Caco-2 (cell line): Measurements from ENCODE around the gene OR10H4. TPM values are rescaled to one million over a fixed set of nuclear protein-coding genes. Genes with fewer than 3 reads are reported as not detected.
"Not testable (repeated sequence)": the region's sequence is repeated elsewhere in the genome, so short reads cannot be mapped to it uniquely, and the experiment has no call there.

ENCODE experiments used
- BruUV-seq: library from RNA; stranded (reverse); fragments of 400-500 nt; replicated peaks from 2 replicates; lab custom pipeline; 2021; lab: Mats Ljungman, UMichigan
- CTCF ChIA-PET: fragments of 300-600 bp; sonication (Branson Sonifier 250); formaldehyde crosslinking; loops from one replicate; lab custom pipeline; 2022; ENCODE audit warnings: antibody characterized with exemption; lab: Charles Lee
- POLR2A ChIA-PET: fragments of 300-600 bp; sonication (Branson Sonifier 250); formaldehyde crosslinking; loops from one replicate; lab custom pipeline; 2022; ENCODE audit warnings: antibody characterized with exemption; lab: Charles Lee
- DNase-seq, 2 experiments: peaks; one replicate each; pipeline versions ENCODE4 v3.0.0 to v3.0.0-alpha.2; 2020 to 2022
- H3K27me3 ChIP-seq: replicated peaks from 2 replicates; pipeline ENCODE4 v1.6.0; 2011; ENCODE audit warnings: low read length; ENCODE audit not compliant: control insufficient read depth, insufficient read depth
- H3K36me3 ChIP-seq: 2 replicates; pipeline ENCODE4 v1.5.1; 2011; ENCODE audit warnings: low read length; ENCODE audit not compliant: control insufficient read depth, insufficient read depth
- H3K4me1 ChIP-seq: fragments of 250-450 bp; sonication (Bioruptor Pico); 2 replicates; pipeline ENCODE4 v1.5.1; 2020; ENCODE audit warnings: mild to moderate bottlenecking
- H3K4me3 ChIP-seq: 2 replicates; pipeline ENCODE4 v1.5.1; 2011; ENCODE audit warnings: low read depth, mild to moderate bottlenecking, control low read depth, low read length
- H3K9me3 ChIP-seq: fragments of 250-450 bp; sonication (Bioruptor Pico); 2 replicates; pipeline ENCODE4 v1.5.1; 2020; ENCODE audit warnings: mild to moderate bottlenecking, moderate library complexity
- H3K27ac Mint-ChIP-seq: one replicate; pipeline ENCODE4 v1.8.0; 2022; ENCODE audit warnings: mixed read lengths; ENCODE audit not compliant: unreplicated experiment
- H3K27me3 Mint-ChIP-seq: one replicate; pipeline ENCODE4 v1.8.0; 2022; ENCODE audit warnings: mixed read lengths; ENCODE audit not compliant: insufficient read depth, unreplicated experiment
- H3K36me3 Mint-ChIP-seq: one replicate; pipeline ENCODE4 v1.8.0; 2022; ENCODE audit warnings: mild to moderate bottlenecking, mixed read lengths; ENCODE audit not compliant: insufficient read depth, unreplicated experiment
- H3K4me1 Mint-ChIP-seq: one replicate; pipeline ENCODE4 v1.8.0; 2022; ENCODE audit warnings: low read depth, mixed read lengths; ENCODE audit not compliant: unreplicated experiment
- H3K4me3 Mint-ChIP-seq: one replicate; pipeline ENCODE4 v1.8.0; 2022; ENCODE audit warnings: mild to moderate bottlenecking, moderate library complexity, mixed read lengths; ENCODE audit not compliant: unreplicated experiment
- H3K9me3 Mint-ChIP-seq: one replicate; pipeline ENCODE4 v1.8.0; 2022; ENCODE audit warnings: mixed read lengths; ENCODE audit not compliant: unreplicated experiment
- CTCF ChIP-seq, 2 experiments: fragments of 200-600 bp in 1 of 2; IDR thresholded peaks; 1 replicate in 1 of 2; 2 replicates in 1 of 2; pipeline versions ENCODE4 v1.5.1 to v1.8.0; 2011 to 2022; ENCODE audit warnings: antibody characterized with exemption in 1 of 2, control low read depth in 1 of 2, inconsistent platforms in 1 of 2, low read depth in 1 of 2, low read length in 1 of 2, mild to moderate bottlenecking in 1 of 2, moderate library complexity in 1 of 2; ENCODE audit not compliant: insufficient read depth in 1 of 2, severe bottlenecking in 1 of 2, unreplicated experiment in 1 of 2
- intact Hi-C: fragments of 100-400 bp; cut with micrococcal nuclease; formaldehyde crosslinking; loops from one replicate; pipeline ENCODE4 v1.10.0; 2022; ENCODE audit not compliant: unreplicated experiment
- total RNA-seq: library from RNA; stranded (reverse); gene quantifications from 2 replicates; pipeline ENCODE4 v1.2.3, GENCODE V29; 2022

The OR10H4 gene
- total RNA-seq, 1 experiment from 2014 or later = not detected

GRCh38 chr19:15923702-15924101, 25.1 kb upstream of the OR10H4 start:
- H3K27me3 ChIP-seq = no peaks in the 10 kb centered on the region
- no peak for DNase-seq
- H3K36me3 ChIP-seq = no peaks in the 10 kb centered on the region
- H3K36me3 Mint-ChIP-seq = peaks cover 6% of the 10 kb centered on the region
- H3K4me3 ChIP-seq = no peak overlapping the region
- intact Hi-C loops = no loop called here
- CTCF ChIA-PET = no interaction called here
- no peaks in the 10 kb centered on the region for H3K9me3 Mint-ChIP-seq
- no peak for TF ChIP-seq CTCF (IDR thresholded peaks at IDR 0.05; ENCODE audit: insufficient read depth in 1 of 2, low read depth in 1 of 2, low read length in 1 of 2, severe bottlenecking in 1 of 2, unreplicated experiment in 1 of 2)
- POLR2A ChIA-PET = no interaction called here
- H3K27me3 Mint-ChIP-seq = peaks cover 15% of the 10 kb centered on the region
- H3K4me3 Mint-ChIP-seq = no peak overlapping the region
- H3K27ac Mint-ChIP-seq = no peak overlapping the region
- no peaks in the 10 kb centered on the region for H3K4me1 ChIP-seq
- peaks cover 6% of the 10 kb centered on the region for H3K4me1 Mint-ChIP-seq
- BruUV-seq = no TSS peak
- no peaks in the 10 kb centered on the region for H3K9me3 ChIP-seq

- H3K9me3 ChIP-seq = no peaks in the 10 kb centered on the region
- H3K27me3 Mint-ChIP-seq = peaks cover 12% of the 10 kb centered on the region
- no peak for DNase-seq
- ChIA-PET CTCF (no interaction called here), POLR2A (no interaction called here)
- BruUV-seq = no TSS peak
- no peaks in the 10 kb centered on the region for H3K4me1 ChIP-seq
- no peaks in the 10 kb centered on the region for H3K27me3 ChIP-seq
- H3K36me3 Mint-ChIP-seq = no peaks in the 10 kb centered on the region
- no peak overlapping the region for H3K4me3 Mint-ChIP-seq
- intact Hi-C loops = no loop called here
- no peak for TF ChIP-seq CTCF (IDR thresholded peaks at IDR 0.05; ENCODE audit: insufficient read depth in 1 of 2, low read depth in 1 of 2, low read length in 1 of 2, severe bottlenecking in 1 of 2, unreplicated experiment in 1 of 2)
- peaks cover 6% of the 10 kb centered on the region for H3K4me1 Mint-ChIP-seq
- H3K9me3 Mint-ChIP-seq = no peaks in the 10 kb centered on the region
- H3K4me3 ChIP-seq = no peak overlapping the region
- H3K27ac Mint-ChIP-seq = no peak overlapping the region
- H3K36me3 ChIP-seq = no peaks in the 10 kb centered on the region
These were observed 22.3 kb upstream of the OR10H4 start for GRCh38 chr19:15926484-15926883.

- Histone ChIP-seq H3K4me1 (no peaks in the 10 kb centered on the region), H3K9me3 (no peaks in the 10 kb centered on the region), H3K4me3 (no peak overlapping the region), H3K27me3 (no peaks in the 10 kb centered on the region), H3K36me3 (no peaks in the 10 kb centered on the region)
- no peak overlapping the region for H3K4me3 Mint-ChIP-seq
- intact Hi-C loops = no loop called here
- no TSS peak for BruUV-seq
- TF ChIP-seq CTCF (IDR thresholded peaks at IDR 0.05; ENCODE audit: insufficient read depth in 1 of 2, low read depth in 1 of 2, low read length in 1 of 2, severe bottlenecking in 1 of 2, unreplicated experiment in 1 of 2) = no peak
- peaks cover 10% of the 10 kb centered on the region for H3K27me3 Mint-ChIP-seq
- POLR2A ChIA-PET = no interaction called here
- H3K9me3 Mint-ChIP-seq = no peaks in the 10 kb centered on the region
- peaks cover 1% of the 10 kb centered on the region for H3K4me1 Mint-ChIP-seq
- DNase-seq = no peak
- CTCF ChIA-PET = no interaction called here
- H3K27ac Mint-ChIP-seq = no peak overlapping the region
- H3K36me3 Mint-ChIP-seq = no peaks in the 10 kb centered on the region
These were observed 20.5 kb upstream of the OR10H4 start for GRCh38 chr19:15928321-15928720.

- H3K36me3 ChIP-seq, BruUV-seq, H3K27me3 Mint-ChIP-seq, DNase-seq, H3K27ac Mint-ChIP-seq, H3K4me3 ChIP-seq, H3K4me1 Mint-ChIP-seq, H3K4me1 ChIP-seq, H3K4me3 Mint-ChIP-seq, H3K36me3 Mint-ChIP-seq, intact Hi-C loops, POLR2A ChIA-PET, H3K9me3 ChIP-seq, H3K9me3 Mint-ChIP-seq, H3K27me3 ChIP-seq: not testable (repeated sequence)
- CTCF ChIA-PET = interaction anchor here (0.7 kb wide), 1 partner anchor 13 kb away, joined by 3 read pairs; no protein-coding TSS in a partner anchor
These were observed 15.0 kb upstream of the OR10H4 start for GRCh38 chr19:15933761-15934331.
